ENCODE measurements around the gene PHLPP1.

- TF ChIP-seq, protein P1, sequence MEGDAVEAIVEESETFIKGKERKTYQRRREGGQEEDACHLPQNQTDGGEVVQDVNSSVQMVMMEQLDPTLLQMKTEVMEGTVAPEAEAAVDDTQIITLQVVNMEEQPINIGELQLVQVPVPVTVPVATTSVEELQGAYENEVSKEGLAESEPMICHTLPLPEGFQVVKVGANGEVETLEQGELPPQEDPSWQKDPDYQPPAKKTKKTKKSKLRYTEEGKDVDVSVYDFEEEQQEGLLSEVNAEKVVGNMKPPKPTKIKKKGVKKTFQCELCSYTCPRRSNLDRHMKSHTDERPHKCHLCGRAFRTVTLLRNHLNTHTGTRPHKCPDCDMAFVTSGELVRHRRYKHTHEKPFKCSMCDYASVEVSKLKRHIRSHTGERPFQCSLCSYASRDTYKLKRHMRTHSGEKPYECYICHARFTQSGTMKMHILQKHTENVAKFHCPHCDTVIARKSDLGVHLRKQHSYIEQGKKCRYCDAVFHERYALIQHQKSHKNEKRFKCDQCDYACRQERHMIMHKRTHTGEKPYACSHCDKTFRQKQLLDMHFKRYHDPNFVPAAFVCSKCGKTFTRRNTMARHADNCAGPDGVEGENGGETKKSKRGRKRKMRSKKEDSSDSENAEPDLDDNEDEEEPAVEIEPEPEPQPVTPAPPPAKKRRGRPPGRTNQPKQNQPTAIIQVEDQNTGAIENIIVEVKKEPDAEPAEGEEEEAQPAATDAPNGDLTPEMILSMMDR (IDR thresholded peaks at IDR 0.05), result no peak
- TF ChIP-seq POLR2A (IDR thresholded peaks at IDR 0.05), result no peak
Observed at GRCh38 chr18:62788111-62788510, 72.8 kb downstream of the PHLPP1 start.
